Measurements from ENCODE around the gene ZFP1.

ZFP1 gene

GRCh38 chr16:75148311-75149195, at the start of gene ZFP1:
Gene ZFP1, plus strand, starts transcription at chr16:75148524. Its CDS starts 4,428 bp downstream, at chr16:75152952.
- H4K20me1 ChIP-seq (ENCODE audit: insufficient read depth, low read length), result no peaks in the 10 kb centered on the region
- H3K9me3 ChIP-seq (replicated peaks; ENCODE audit: insufficient read depth, low read length), result no peaks in the 10 kb centered on the region
- no peaks in the 10 kb centered on the region for H3K9me2 ChIP-seq (replicated peaks; ENCODE audit: insufficient read depth, low read length)
- peak; percentile 86 for DNase-seq
- H3K79me2 ChIP-seq (ENCODE audit: low read length), result no peaks in the 10 kb centered on the region; the same call in 1 of the 2 replicates
- peak within 1 kb of the TSS; percentile 91 for H2AFZ ChIP-seq (ENCODE audit: low read length)
- H3K4me2 ChIP-seq (ENCODE audit: low read depth, low read length), result peak within 1 kb of the TSS; percentile 59; the same call in 1 of the 2 replicates
- H3K9ac ChIP-seq (ENCODE audit: low read length), result peak within 1 kb of the TSS; percentile 73
- peak within 1 kb of the TSS; percentile 58; the same call in 1 of the 2 replicates for H3K27ac ChIP-seq (ENCODE audit: low read length)
- no peaks in the 10 kb centered on the region for H3F3A ChIP-seq (ENCODE audit: insufficient read depth, low read length)
- no peak for TF ChIP-seq EZH2phosphoT487 (IDR thresholded peaks at IDR 0.05; ENCODE audit: low read length)
- no peak for TF ChIP-seq EZH2 (optimal IDR thresholded peaks at IDR 0.05; ENCODE audit: low read depth, low read length)
- TF ChIP-seq CTCF (IDR thresholded peaks at IDR 0.05; ENCODE audit: low read length), result no peak
- H3K4me3 ChIP-seq (ENCODE audit: low read length), result peak within 1 kb of the TSS; percentile 92
- no peaks in the 10 kb centered on the region for H3K4me1 ChIP-seq (ENCODE audit: low read length)
- no peaks in the 10 kb centered on the region for H3K36me3 ChIP-seq (replicated peaks; ENCODE audit: insufficient read depth, low read length)
- no peaks in the 10 kb centered on the region for H3K27me3 ChIP-seq (replicated peaks; ENCODE audit: insufficient read depth, low read length)

GRCh38 chr16:75099075-75099667, 49.2 kb upstream of the ZFP1 start:
- Histone ChIP-seq H3K9me3 (replicated peaks; ENCODE audit: insufficient read depth, low read length) (no peaks in the 10 kb centered on the region), H3K27me3 (replicated peaks; ENCODE audit: insufficient read depth, low read length) (no peaks in the 10 kb centered on the region), H3K36me3 (replicated peaks; ENCODE audit: insufficient read depth, low read length) (no peaks in the 10 kb centered on the region), H4K20me1 (ENCODE audit: insufficient read depth, low read length) (no peaks in the 10 kb centered on the region), H3K4me2 (ENCODE audit: low read depth, low read length) (no peak overlapping the region), H2AFZ (ENCODE audit: low read length) (no peak overlapping the region), H3K27ac (ENCODE audit: low read length) (no peak overlapping the region), H3K79me2 (ENCODE audit: low read length) (no peaks in the 10 kb centered on the region), H3K9ac (ENCODE audit: low read length) (no peak overlapping the region), H3K4me3 (ENCODE audit: low read length) (no peak overlapping the region), H3K4me1 (ENCODE audit: low read length) (no peaks in the 10 kb centered on the region), H3K9me2 (replicated peaks; ENCODE audit: insufficient read depth, low read length) (no peaks in the 10 kb centered on the region), H3F3A (ENCODE audit: insufficient read depth, low read length) (no peaks in the 10 kb centered on the region)
- no peak for DNase-seq
- no peak for TF ChIP-seq EZH2phosphoT487 (IDR thresholded peaks at IDR 0.05; ENCODE audit: low read length)
- TF ChIP-seq EZH2 (optimal IDR thresholded peaks at IDR 0.05; ENCODE audit: low read depth, low read length), result no peak
- no peak for TF ChIP-seq CTCF (IDR thresholded peaks at IDR 0.05; ENCODE audit: low read length)

- Histone ChIP-seq H3K4me1 (ENCODE audit: low read length) (no peaks in the 10 kb centered on the region), H3K27me3 (replicated peaks; ENCODE audit: insufficient read depth, low read length) (no peaks in the 10 kb centered on the region), H3K4me3 (ENCODE audit: low read length) (no peak overlapping the region), H3F3A (ENCODE audit: insufficient read depth, low read length) (no peaks in the 10 kb centered on the region), H4K20me1 (ENCODE audit: insufficient read depth, low read length) (no peaks in the 10 kb centered on the region), H2AFZ (ENCODE audit: low read length) (no peak overlapping the region), H3K9me3 (replicated peaks; ENCODE audit: insufficient read depth, low read length) (no peaks in the 10 kb centered on the region), H3K36me3 (replicated peaks; ENCODE audit: insufficient read depth, low read length) (no peaks in the 10 kb centered on the region), H3K9me2 (replicated peaks; ENCODE audit: insufficient read depth, low read length) (no peaks in the 10 kb centered on the region), H3K79me2 (ENCODE audit: low read length) (no peaks in the 10 kb centered on the region), H3K4me2 (ENCODE audit: low read depth, low read length) (no peak overlapping the region), H3K27ac (ENCODE audit: low read length) (no peak overlapping the region), H3K9ac (ENCODE audit: low read length) (no peak overlapping the region)
- no peak for TF ChIP-seq EZH2phosphoT487 (IDR thresholded peaks at IDR 0.05; ENCODE audit: low read length)
- no peak for TF ChIP-seq EZH2 (optimal IDR thresholded peaks at IDR 0.05; ENCODE audit: low read depth, low read length)
- no peak for TF ChIP-seq CTCF (IDR thresholded peaks at IDR 0.05; ENCODE audit: low read length)
- no peak for DNase-seq
Measured at GRCh38 chr16:75099738-75100602, 48.4 kb upstream of the ZFP1 start.

All from MM.1S (cell line).